OCI-LY7 (cell line): ENCODE data around the gene NHLRC2.
A peak's percentile ranks its signal among the peaks of the same experiment; 100 is the strongest.

Experiments
- CTCF ChIP-seq: fragments of 200-600 bp; sonication (generic); conservative IDR thresholded peaks from 2 replicates; pipeline ENCODE4 v1.5.1; 2014; ENCODE audit warnings: mild to moderate bottlenecking, antibody characterized with exemption, low read length, moderate library complexity, mixed read lengths
- EZH2phosphoT487 ChIP-seq: fragments of 200-600 bp; sonication (generic); IDR thresholded peaks from 2 replicates; pipeline ENCODE4 v1.6.1; 2018; ENCODE audit warnings: low read depth, borderline replicate concordance, mild to moderate bottlenecking, mixed run types, antibody characterized with exemption, low read length, moderate library complexity, mixed read lengths

- TF ChIP-seq CTCF (peak; percentile 62), EZH2phosphoT487 (no peak)
Observed at GRCh38 chr10:113953505-113954272, 99.2 kb downstream of the NHLRC2 start.
